ENCODE measurements around the gene BRF1. TPM values are rescaled to one million over a fixed set of nuclear protein-coding genes. Genes with fewer than 3 reads are reported as not detected.

Gene BRF1
- total RNA-seq, 2 experiments from 2014 or later: 25.5 to 27.4 TPM

DNA sequence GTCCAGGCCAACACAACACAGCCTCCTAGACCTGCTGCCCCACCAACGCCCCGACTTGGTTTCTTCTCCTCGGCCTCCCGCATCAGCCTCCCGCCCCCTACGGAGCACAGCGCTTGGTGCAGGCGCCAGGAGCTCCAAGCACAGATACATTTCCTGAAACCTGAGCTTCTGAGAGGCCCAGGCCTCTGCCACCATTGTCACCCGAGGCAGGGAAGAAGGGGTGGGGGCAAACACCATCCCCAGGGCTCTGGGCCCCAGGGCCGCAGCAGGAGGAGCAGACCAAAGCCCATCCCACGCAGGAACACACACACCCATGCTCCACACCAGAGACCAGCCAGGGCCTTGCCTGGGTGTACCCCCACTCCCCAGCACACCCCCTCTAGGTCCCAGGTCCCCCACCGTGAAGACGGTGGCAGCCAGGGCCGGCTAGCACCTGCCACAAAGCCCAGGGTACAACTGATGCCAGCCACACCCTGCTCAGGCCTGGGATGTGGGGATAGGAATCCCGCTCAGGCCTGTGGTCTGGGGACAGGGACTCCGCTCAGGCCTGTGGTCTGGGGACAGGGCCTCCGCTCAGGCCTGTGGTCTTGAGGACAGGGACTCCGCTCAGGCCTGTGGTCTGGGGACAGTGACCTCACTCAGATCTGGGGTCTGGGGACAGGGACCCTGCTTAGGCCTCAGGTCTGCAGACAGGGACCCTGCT is 137.6 kb downstream of the BRF1 start:
- no peaks in the 10 kb centered on the region for H3K36me3 Mint-ChIP-seq
- no peaks in the 10 kb centered on the region for H3K4me1 Mint-ChIP-seq (ENCODE audit: low read depth)
- DNase-seq: no peak
- H3K9me3 Mint-ChIP-seq: no peaks in the 10 kb centered on the region
- ChIA-PET POLR2A (no interaction called here), CTCF (no interaction called here)
- no peak overlapping the region for H3K4me3 Mint-ChIP-seq
- no peak overlapping the region for H3K27ac Mint-ChIP-seq
- intact Hi-C loops (cut with micrococcal nuclease): no loop called here
- peaks cover 6% of the 10 kb centered on the region for H3K27me3 Mint-ChIP-seq

- POLR2A ChIA-PET: no interaction called here
- Mint-ChIP-seq H3K27me3 (peaks cover 4% of the 10 kb centered on the region), H3K36me3 (no peaks in the 10 kb centered on the region), H3K4me1 (ENCODE audit: low read depth) (no peaks in the 10 kb centered on the region), H3K4me3 (no peak overlapping the region), H3K27ac (no peak overlapping the region), H3K9me3 (no peaks in the 10 kb centered on the region)
- DNase-seq: no peak
- intact Hi-C loops (cut with micrococcal nuclease): no loop called here
- CTCF ChIA-PET: no interaction called here
Observed at GRCh38 chr14:105162669-105162979, 138.2 kb downstream of the BRF1 start.

GRCh38 chr14:105161964-105162668 is 138.7 kb downstream of the BRF1 start:
- Mint-ChIP-seq H3K4me3 (no peak overlapping the region), H3K4me1 (ENCODE audit: low read depth) (no peaks in the 10 kb centered on the region), H3K9me3 (no peaks in the 10 kb centered on the region), H3K27ac (no peak overlapping the region), H3K27me3 (peaks cover 4% of the 10 kb centered on the region), H3K36me3 (no peaks in the 10 kb centered on the region)
- DNase-seq: no peak
- ChIA-PET CTCF (no interaction called here), POLR2A (no interaction called here)
- intact Hi-C loops (cut with micrococcal nuclease): no loop called here

GRCh38 chr14:105161309-105161708 is 139.5 kb downstream of the BRF1 start:
- POLR2A ChIA-PET: no interaction called here
- Mint-ChIP-seq H3K9me3 (no peaks in the 10 kb centered on the region), H3K27ac (no peak overlapping the region), H3K27me3 (no peaks in the 10 kb centered on the region), H3K4me3 (no peak overlapping the region), H3K36me3 (no peaks in the 10 kb centered on the region), H3K4me1 (ENCODE audit: low read depth) (no peaks in the 10 kb centered on the region)
- intact Hi-C loops (cut with micrococcal nuclease): no loop called here
- CTCF ChIA-PET: no interaction called here
- DNase-seq: no peak

GRCh38 chr14:105160776-105161175 is 140.0 kb downstream of the BRF1 start:
- Mint-ChIP-seq H3K27me3 (no peaks in the 10 kb centered on the region), H3K4me1 (ENCODE audit: low read depth) (no peaks in the 10 kb centered on the region), H3K4me3 (no peak overlapping the region), H3K27ac (no peak overlapping the region), H3K9me3 (no peaks in the 10 kb centered on the region), H3K36me3 (no peaks in the 10 kb centered on the region)
- ChIA-PET POLR2A (no interaction called here), CTCF (no interaction called here)
- intact Hi-C loops (cut with micrococcal nuclease): no loop called here
- no peak for DNase-seq

GRCh38 chr14:105159344-105159743 is 141.5 kb downstream of the BRF1 start:
- ChIA-PET POLR2A (no interaction called here), CTCF (interaction anchor here (0.8 to 1.2 kb wide), 2 partner anchors 9 to 178 kb away, joined by 3 to 5 read pairs; no protein-coding TSS in a partner anchor)
- Mint-ChIP-seq H3K27ac (no peak overlapping the region), H3K36me3 (no peaks in the 10 kb centered on the region), H3K4me1 (ENCODE audit: low read depth) (no peaks in the 10 kb centered on the region), H3K9me3 (no peaks in the 10 kb centered on the region), H3K4me3 (no peak overlapping the region), H3K27me3 (no peaks in the 10 kb centered on the region)
- intact Hi-C loops (cut with micrococcal nuclease): no loop called here
- no peak for DNase-seq

Other genes starting within 250 kb of the BRF1 start
- 10 to 100 TPM; 33.4 to 34.2 TPM for gene GPR132, start 235.6 kb downstream of the BRF1 start, total RNA-seq
- gene JAG2, start 132.2 kb downstream of the BRF1 start, total RNA-seq: 1 to 10 TPM; 1.6 to 2.4 TPM
- 10 to 100 TPM; 14.7 to 14.8 TPM for gene NUDT14, start 119.7 kb downstream of the BRF1 start, total RNA-seq
- gene BTBD6, start 52.5 kb downstream of the BRF1 start, total RNA-seq: 10 to 100 TPM; 38.5 to 39.5 TPM
- 10 to 100 TPM; 32.3 to 36.6 TPM for gene PACS2, start 13.7 kb upstream of the BRF1 start, total RNA-seq
- gene TEX22, start 97.5 kb upstream of the BRF1 start, total RNA-seq: under 1 TPM; 0.83 to 0.90 TPM
- gene MTA1, start 118.8 kb upstream of the BRF1 start, total RNA-seq: 100 to 1,000 TPM; 107 to 109 TPM
- 1 to 10 TPM; 2.7 to 2.8 TPM for gene CRIP2, start 173.8 kb upstream of the BRF1 start, total RNA-seq
- 100 to 1,000 TPM; 390 to 397 TPM for gene CRIP1, start 185.9 kb upstream of the BRF1 start, total RNA-seq
- 10 to 100 TPM; 40.2 to 44.8 TPM for gene TEDC1, start 190.2 kb upstream of the BRF1 start, total RNA-seq
- gene TMEM121, start 225.6 kb upstream of the BRF1 start, total RNA-seq: 10 to 100 TPM in 1 of 2 experiments, 1 to 10 TPM in 1; 9.7 to 10.2 TPM

Data from activated CD4-positive, alpha-beta memory T cell treated with anti-CD3 and anti-CD28 coated beads for 36 hours (primary cell).